GM12878 (cell line): Measurements from ENCODE around the gene SH2D3A.

Source experiments
- CTCF ChIP-seq, 3 experiments: IDR thresholded peaks in 2 of 3; conservative IDR thresholded peaks in 1 of 3; 2 replicates each; pipeline ENCODE4 v1.5.1; 2011; ENCODE audit warnings: low read depth in 3 of 3, low read length in 3 of 3, mild to moderate bottlenecking in 3 of 3, control low read depth in 2 of 3, moderate library complexity in 2 of 3, inconsistent platforms in 1 of 3, mixed read lengths in 1 of 3; ENCODE audit not compliant: control insufficient read depth in 2 of 3, insufficient read depth in 1 of 3; ENCODE audit errors: extremely low read depth in 1 of 3
- EGR1 ChIP-seq, 2 experiments: IDR thresholded peaks; 1 replicate in 1 of 2; 2 replicates in 1 of 2; pipeline ENCODE4 v1.6.1; 2011 to 2012; ENCODE audit warnings: low read depth in 2 of 2, low read length in 2 of 2, borderline replicate concordance in 1 of 2, mild to moderate bottlenecking in 1 of 2, moderate library complexity in 1 of 2
- EP300 ChIP-seq, 2 experiments: fragments of 150-350 bp in 1 of 2; IDR thresholded peaks; 2 replicates each; pipeline ENCODE4 v1.6.1; 2011 to 2012; ENCODE audit warnings: low read depth in 2 of 2, low read length in 2 of 2, borderline replicate concordance in 1 of 2, improper control_type of control experiment in 1 of 2, inconsistent platforms in 1 of 2; ENCODE audit not compliant: control insufficient read depth in 1 of 2
- EZH2 ChIP-seq: IDR thresholded peaks from 2 replicates; pipeline ENCODE4 v1.6.1; 2012; ENCODE audit warnings: low read depth, mild to moderate bottlenecking, control low read depth, inconsistent platforms, low read length, borderline replicate concordance; ENCODE audit not compliant: control insufficient read depth
- HDAC2 ChIP-seq: fragments of 200-600 bp; sonication (generic); IDR thresholded peaks from 2 replicates; pipeline ENCODE4 v1.6.1; 2017
- JUND ChIP-seq: IDR thresholded peaks from 2 replicates; pipeline ENCODE4 v1.6.1; 2012; ENCODE audit warnings: low read depth, mild to moderate bottlenecking, low read length, improper control_type of control experiment, moderate library complexity
- MAX ChIP-seq: IDR thresholded peaks from 2 replicates; pipeline ENCODE4 v1.6.1; 2012; ENCODE audit warnings: low read depth, low read length, improper control_type of control experiment
- MXI1 ChIP-seq: fragments of 150-350 bp; IDR thresholded peaks from 2 replicates; pipeline ENCODE4 v1.6.1; 2011; ENCODE audit warnings: low read depth, mild to moderate bottlenecking, inconsistent platforms, low read length, improper control_type of control experiment
- POLR2A ChIP-seq: IDR thresholded peaks from 2 replicates; pipeline ENCODE4 v1.6.1; 2011; ENCODE audit warnings: low read depth, mild to moderate bottlenecking, low read length
- SPI1 ChIP-seq: IDR thresholded peaks from 2 replicates; pipeline ENCODE4 v1.6.1; 2011; ENCODE audit warnings: low read depth, mild to moderate bottlenecking, low read length, moderate library complexity, borderline replicate concordance; ENCODE audit not compliant: insufficient read depth
- TCF7 ChIP-seq: IDR thresholded peaks from 2 replicates; pipeline ENCODE4 v1.6.1; 2014; ENCODE audit warnings: antibody characterized with exemption, borderline replicate concordance
- ZBED1 ChIP-seq: IDR thresholded peaks from 2 replicates; pipeline ENCODE4 v1.6.1; 2016; ENCODE audit warnings: borderline replicate concordance

GRCh38 chr19:6724631-6725492, 42.4 kb downstream of the SH2D3A start:
- TF ChIP-seq TCF7 (no peak), HDAC2 (no peak), MAX (no peak), JUND (no peak), ZBED1 (no peak), EZH2 (no peak), SPI1 (no peak), CTCF (IDR thresholded peaks at IDR 0.05 in 2 of 3, conservative IDR thresholded peaks at IDR 0.05 in 1 of 3; ENCODE audit: control insufficient read depth in 2 of 3, extremely low read depth in 1 of 3, insufficient read depth in 1 of 3, low read depth in 3 of 3, low read length in 3 of 3) (no peak), EP300 (IDR thresholded peaks at IDR 0.05; ENCODE audit: borderline replicate concordance in 1 of 2, control insufficient read depth in 1 of 2, low read depth in 2 of 2, low read length in 2 of 2) (no peak), MXI1 (no peak), EGR1 (IDR thresholded peaks at IDR 0.05; ENCODE audit: borderline replicate concordance in 1 of 2, low read depth in 2 of 2, low read length in 2 of 2) (no peak), POLR2A (no peak)
